Gastrocnemius medialis (tissue), 4 donors: Measurements from ENCODE around the gene DDX4. TPM values are rescaled to one million over a fixed set of nuclear protein-coding genes. Genes with fewer than 3 reads are reported as not detected.
A peak's percentile ranks its signal among the peaks of the same experiment; 100 is the strongest.

ENCODE experiments used
- ATAC-seq, 2 donors: fragments of 150-250 bp; one replicate each; pipeline ENCODE4 v1.9.1; 2016
- DNase-seq, 2 donors: peaks; one replicate each; pipeline ENCODE4 v3.0.0-alpha.2; 2019
- H3K27ac ChIP-seq, 4 donors: fragments of 200-600 bp; sonication (generic); 1 replicate in 1 of 4; 2 replicates in 3 of 4; pipeline ENCODE4 v1.5.1; 2016 to 2018; ENCODE audit warnings: mild to moderate bottlenecking in 2 of 4, moderate library complexity in 1 of 4
- H3K27me3 ChIP-seq, 3 donors: fragments of 200-600 bp; sonication (generic) in 2 of 3; 1 replicate in 1 of 3; 2 replicates in 2 of 3; pipeline versions ENCODE4 v1.5.1 to v1.6.0; 2016 to 2019; ENCODE audit warnings: mild to moderate bottlenecking in 1 of 3, moderate library complexity in 1 of 3
- H3K36me3 ChIP-seq, 2 donors: fragments of 200-600 bp; sonication (generic) in 1 of 2; one replicate each; pipeline ENCODE4 v1.5.1; 2017 to 2018
- H3K4me1 ChIP-seq, 2 donors: fragments of 200-600 bp; sonication (generic) in 1 of 2; one replicate each; pipeline ENCODE4 v1.5.1; 2016 to 2017; ENCODE audit warnings: mild to moderate bottlenecking in 2 of 2
- H3K4me3 ChIP-seq, 4 donors: fragments of 200-600 bp; sonication (generic) in 3 of 4; 1 replicate in 1 of 4; 2 replicates in 3 of 4; pipeline ENCODE4 v1.5.1; 2016 to 2019; ENCODE audit warnings: mild to moderate bottlenecking in 2 of 4
- H3K9me3 ChIP-seq, 3 donors: fragments of 200-600 bp; sonication (generic) in 2 of 3; 1 replicate in 1 of 3; 2 replicates in 2 of 3; pipeline ENCODE4 v1.5.1; 2016 to 2019
- CTCF ChIP-seq, 5 experiments: fragments of 450-650 bp in 3 of 5; fragments of 200-600 bp in 2 of 5; sonication (generic) in 2 of 5; IDR thresholded peaks in 4 of 5; conservative IDR thresholded peaks in 1 of 5; 1 replicate in 4 of 5; 2 replicates in 1 of 5; pipeline ENCODE4 v1.5.1; 2016 to 2019; ENCODE audit warnings: antibody characterized with exemption in 5 of 5, mild to moderate bottlenecking in 3 of 5, moderate library complexity in 3 of 5
- POLR2A ChIP-seq, 2 donors: fragments of 450-650 bp; IDR thresholded peaks; one replicate each; pipeline ENCODE4 v1.6.1; 2017; ENCODE audit warnings: antibody characterized with exemption in 2 of 2, mild to moderate bottlenecking in 2 of 2, moderate library complexity in 2 of 2
- in situ Hi-C, 4 donors: fragments of 200-750 bp; cut with MboI; loops; one replicate each; pipeline versions ENCODE4 v1.15.0 to v1.8.0; 2017; ENCODE audit warnings: low sequenced_read_pairs in 4 of 4
- intact Hi-C: fragments of 100-400 bp; cut with DNase I; formaldehyde crosslinking; loops from one replicate; pipeline ENCODE4 v1.15.1; 2023; ENCODE audit warnings: low total_unique reads
- total RNA-seq, 4 donors: library from RNA; depleted of rRNA; stranded (reverse); fragments of >200 nt; gene quantifications; one replicate each; pipeline versions ENCODE4 v1.1.0 to v1.2.3, GENCODE V29; 2016

The DDX4 gene
- total RNA-seq, 4 donors from 2014 or later, result not detected

- no peaks in the 10 kb centered on the region for H3K27me3 ChIP-seq
- TF ChIP-seq POLR2A (IDR thresholded peaks at IDR 0.05) (no peak), CTCF (IDR thresholded peaks at IDR 0.05 in 4 of 5, conservative IDR thresholded peaks at IDR 0.05 in 1 of 5) (no peak)
- peak overlapping the region; percentile 74 to 85 (median 80) for H3K27ac ChIP-seq
- no peaks in the 10 kb centered on the region for H3K9me3 ChIP-seq
- H3K4me1 ChIP-seq, result peaks cover 5 to 8% of the 10 kb centered on the region in 2 donors
- H3K36me3 ChIP-seq, result no peaks in the 10 kb centered on the region
- in situ Hi-C loops (loop anchor here in 1 of 4 donors (25.0 kb wide), 1 partner anchor 549 kb away; the partner anchor contains the start of genes CDC20B and GPX8), intact Hi-C loops (loop anchor here (1.0 kb wide), 1 partner anchor 284 kb away; no protein-coding TSS in a partner anchor)
- DNase-seq (no peak), ATAC-seq (no peak)
- H3K4me3 ChIP-seq, result peak overlapping the region; percentile 79 to 94 (median 87)
Measured at GRCh38 chr5:55711507-55712022, 26.3 kb upstream of the DDX4 start.

GRCh38 chr5:55712023-55712859 is 25.6 kb upstream of the DDX4 start, which contains the start of gene SLC38A9:
TSS of gene SLC38A9 (minus strand) at chr5:55712324. CDS start at chr5:55697958, 14,366 bp downstream.
- Histone ChIP-seq H3K4me3 (peak within 1 kb of the TSS; percentile 79 to 94 (median 87)), H3K9me3 (no peaks in the 10 kb centered on the region), H3K27ac (peak within 1 kb of the TSS; percentile 74 to 85 (median 80)), H3K27me3 (no peaks in the 10 kb centered on the region), H3K36me3 (no peaks in the 10 kb centered on the region), H3K4me1 (peaks cover 5 to 8% of the 10 kb centered on the region in 2 donors)
- peak; percentile 98 to 99 for ATAC-seq
- intact Hi-C loops (loop anchor here (1.0 kb wide), 1 partner anchor 283 kb away; no protein-coding TSS in a partner anchor), in situ Hi-C loops (loop anchor here in 1 of 4 donors (25.0 kb wide), 1 partner anchor 550 kb away; the partner anchor contains the start of genes CDC20B and GPX8)
- peak; percentile 92 for DNase-seq
- no peak for TF ChIP-seq CTCF (IDR thresholded peaks at IDR 0.05 in 4 of 5, conservative IDR thresholded peaks at IDR 0.05 in 1 of 5)
- no peak for TF ChIP-seq POLR2A (IDR thresholded peaks at IDR 0.05)

- no peaks in the 10 kb centered on the region for H3K9me3 ChIP-seq
- no peaks in the 10 kb centered on the region for H3K27me3 ChIP-seq
- peaks cover 5 to 8% of the 10 kb centered on the region in 2 donors for H3K4me1 ChIP-seq
- no peak overlapping the region for H3K27ac ChIP-seq
- no peak for DNase-seq
- TF ChIP-seq POLR2A (IDR thresholded peaks at IDR 0.05) (no peak), CTCF (IDR thresholded peaks at IDR 0.05 in 4 of 5, conservative IDR thresholded peaks at IDR 0.05 in 1 of 5) (no peak)
- intact Hi-C loops, result no loop called here
- no peak overlapping the region for H3K4me3 ChIP-seq
- H3K36me3 ChIP-seq, result no peaks in the 10 kb centered on the region
- ATAC-seq, result no peak
- in situ Hi-C loops, result loop anchor here in 1 of 4 donors (25.0 kb wide), 1 partner anchor 552 kb away; the partner anchor contains the start of genes CDC20B and GPX8
Measured at GRCh38 chr5:55713871-55714270, 24.0 kb upstream of the DDX4 start.

GRCh38 chr5:55714339-55714738 is 23.5 kb upstream of the DDX4 start:
- Histone ChIP-seq H3K4me1 (peaks cover 5 to 8% of the 10 kb centered on the region in 2 donors), H3K9me3 (no peaks in the 10 kb centered on the region), H3K36me3 (no peaks in the 10 kb centered on the region), H3K27ac (no peak overlapping the region), H3K27me3 (no peaks in the 10 kb centered on the region), H3K4me3 (no peak overlapping the region)
- DNase-seq, result no peak
- TF ChIP-seq POLR2A (IDR thresholded peaks at IDR 0.05) (no peak), CTCF (IDR thresholded peaks at IDR 0.05 in 4 of 5, conservative IDR thresholded peaks at IDR 0.05 in 1 of 5) (no peak)
- ATAC-seq, result no peak
- in situ Hi-C loops, result loop anchor here in 1 of 4 donors (25.0 kb wide), 1 partner anchor 552 kb away; the partner anchor contains the start of genes CDC20B and GPX8
- intact Hi-C loops, result no loop called here
